C4-2B (cell line): ENCODE measurements around the gene ORMDL2.

Experiments
- H3K27ac ChIP-seq: fragments of 450-650 bp; 2 replicates; pipeline ENCODE4 v1.5.1; 2017
- ZFX ChIP-seq: fragments of 450-650 bp; IDR thresholded peaks from 2 replicates; pipeline ENCODE4 v1.6.1; 2017
- TF ChIP-seq, protein P1 (sequence below): fragments of 450-650 bp; conservative IDR thresholded peaks from 2 replicates; pipeline ENCODE4 v1.5.1; 2017; ENCODE audit warnings: mild to moderate bottlenecking

ORMDL2 gene

GRCh38 chr12:55838361-55838760 is 20.5 kb downstream of the ORMDL2 start:
- TF ChIP-seq, protein P1, sequence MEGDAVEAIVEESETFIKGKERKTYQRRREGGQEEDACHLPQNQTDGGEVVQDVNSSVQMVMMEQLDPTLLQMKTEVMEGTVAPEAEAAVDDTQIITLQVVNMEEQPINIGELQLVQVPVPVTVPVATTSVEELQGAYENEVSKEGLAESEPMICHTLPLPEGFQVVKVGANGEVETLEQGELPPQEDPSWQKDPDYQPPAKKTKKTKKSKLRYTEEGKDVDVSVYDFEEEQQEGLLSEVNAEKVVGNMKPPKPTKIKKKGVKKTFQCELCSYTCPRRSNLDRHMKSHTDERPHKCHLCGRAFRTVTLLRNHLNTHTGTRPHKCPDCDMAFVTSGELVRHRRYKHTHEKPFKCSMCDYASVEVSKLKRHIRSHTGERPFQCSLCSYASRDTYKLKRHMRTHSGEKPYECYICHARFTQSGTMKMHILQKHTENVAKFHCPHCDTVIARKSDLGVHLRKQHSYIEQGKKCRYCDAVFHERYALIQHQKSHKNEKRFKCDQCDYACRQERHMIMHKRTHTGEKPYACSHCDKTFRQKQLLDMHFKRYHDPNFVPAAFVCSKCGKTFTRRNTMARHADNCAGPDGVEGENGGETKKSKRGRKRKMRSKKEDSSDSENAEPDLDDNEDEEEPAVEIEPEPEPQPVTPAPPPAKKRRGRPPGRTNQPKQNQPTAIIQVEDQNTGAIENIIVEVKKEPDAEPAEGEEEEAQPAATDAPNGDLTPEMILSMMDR, result no peak
- TF ChIP-seq ZFX, result no peak
- H3K27ac ChIP-seq, result no peak overlapping the region

DNA sequence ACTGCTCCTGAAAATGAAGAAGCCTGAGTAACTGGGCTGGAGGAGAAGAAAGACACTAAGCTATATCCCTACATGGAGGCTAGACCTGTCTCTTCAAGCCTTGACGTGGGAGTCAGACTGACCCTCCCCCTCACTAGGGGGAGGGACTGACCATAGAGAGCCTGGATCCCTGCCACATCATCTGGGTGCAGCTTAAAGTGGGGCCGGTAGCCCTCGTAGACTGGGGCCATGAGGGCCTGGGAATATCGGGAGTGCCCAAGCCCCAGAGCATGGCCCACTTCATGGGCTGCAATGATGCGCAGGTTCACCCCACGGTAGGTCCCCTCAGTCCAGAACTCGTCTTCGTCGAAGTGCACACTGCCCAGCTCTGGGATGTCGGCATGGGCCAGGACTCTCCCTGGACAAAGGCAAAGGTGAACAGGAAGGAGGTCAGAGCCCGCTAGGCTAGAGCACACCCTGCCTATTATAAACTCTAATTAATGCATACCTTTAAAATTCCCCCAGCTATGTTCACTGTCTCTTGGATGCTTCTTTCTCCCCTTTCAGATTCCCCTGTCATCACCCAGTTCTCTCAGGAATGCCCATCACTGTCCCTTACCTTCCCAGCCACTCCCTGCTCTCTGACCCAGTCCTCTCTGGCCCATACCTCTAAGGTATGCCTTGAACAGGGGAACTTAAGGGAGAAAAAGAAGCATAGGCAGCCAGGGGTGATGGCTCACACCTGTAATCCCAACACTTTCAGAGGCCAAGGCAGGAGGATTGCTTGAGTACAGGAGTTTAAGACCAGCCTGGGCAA is 21.7 kb downstream of the ORMDL2 start:
- no peak overlapping the region for H3K27ac ChIP-seq
- TF ChIP-seq, protein P1, result no peak
- no peak for TF ChIP-seq ZFX

GRCh38 chr12:55840581-55841351 is 22.9 kb downstream of the ORMDL2 start:
- no peak for TF ChIP-seq ZFX
- TF ChIP-seq, protein P1, result no peak
- H3K27ac ChIP-seq, result no peak overlapping the region

DNA sequence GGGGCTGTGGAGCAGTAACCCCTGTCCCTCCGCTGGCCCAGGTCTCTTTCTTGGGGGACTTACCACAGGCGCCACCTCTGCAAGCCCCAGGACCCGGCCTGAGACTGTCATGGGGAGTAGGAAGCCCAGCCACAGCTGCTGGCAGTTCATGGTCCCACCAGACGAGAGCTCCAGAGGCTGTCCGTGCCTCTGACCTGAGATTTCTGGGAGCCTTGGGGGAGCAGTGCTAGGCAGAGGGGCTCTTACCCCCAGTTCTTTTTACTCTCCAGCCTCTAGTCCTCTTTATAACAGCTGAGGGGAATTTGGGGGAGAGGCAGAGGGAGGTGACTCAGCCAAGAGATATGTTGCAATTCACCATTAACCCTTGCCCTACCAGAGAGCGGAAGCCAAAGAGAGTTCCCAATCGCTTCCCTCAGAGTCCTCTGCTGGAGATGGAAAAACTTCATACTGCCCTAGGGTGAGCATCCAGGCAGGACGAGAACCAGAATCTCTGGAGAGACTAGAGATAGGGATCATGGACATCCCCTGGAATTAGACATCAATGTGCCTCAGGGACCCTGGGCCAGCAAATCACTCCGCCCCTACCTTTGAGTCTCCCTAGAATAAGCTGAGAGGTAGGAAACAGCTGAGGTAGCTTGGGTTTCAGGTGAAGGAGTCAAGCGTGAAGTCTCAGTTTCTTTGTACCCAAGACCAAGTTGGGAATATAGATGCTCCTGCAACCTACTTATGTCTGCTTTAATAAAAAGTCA is 25.0 kb downstream of the ORMDL2 start, which contains the start of gene MMP19:
MMP19 (minus strand) TSS at position 256 of the 749 bp plus-strand sequence; CDS start at position 150, 106 bp downstream.
- TF ChIP-seq, protein P1, result no peak
- no peak for TF ChIP-seq ZFX
- no peak within 1 kb of the TSS for H3K27ac ChIP-seq

DNA sequence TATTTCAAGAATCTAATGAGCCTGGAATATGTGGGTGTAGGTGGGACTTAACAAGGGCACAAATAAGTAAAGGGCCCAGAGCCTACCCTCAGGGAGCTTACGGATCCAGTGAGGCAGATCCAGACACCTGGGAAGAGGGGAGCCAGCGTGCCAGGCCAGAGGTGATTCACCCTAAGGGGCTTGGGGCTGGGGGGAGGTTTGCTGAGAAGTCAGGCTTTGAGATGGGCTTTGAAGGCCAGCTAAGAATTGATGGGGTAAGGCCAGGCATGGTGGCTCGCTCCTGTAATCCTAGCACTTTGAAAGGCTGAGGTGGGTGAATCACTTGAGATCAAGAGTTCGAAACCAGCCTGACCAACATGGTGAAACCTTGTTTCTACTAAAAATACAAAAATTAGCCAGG is 25.6 kb downstream of the ORMDL2 start:
- H3K27ac ChIP-seq, result no peak overlapping the region
- TF ChIP-seq, protein P1, result no peak
- TF ChIP-seq ZFX, result no peak

GRCh38 chr12:55844961-55845360 is 27.1 kb downstream of the ORMDL2 start:
- no peak overlapping the region for H3K27ac ChIP-seq
- TF ChIP-seq, protein P1, result no peak
- TF ChIP-seq ZFX, result no peak
